Measurements from ENCODE around the gene RHOBTB3. TPM values are rescaled to one million over a fixed set of nuclear protein-coding genes. Genes with fewer than 3 reads are reported as not detected.
"Not testable (repeated sequence)": the region's sequence is repeated elsewhere in the genome, so short reads cannot be mapped to it uniquely, and the experiment has no call there.

RHOBTB3 gene
- polyA plus RNA-seq, 4 donors, result 72.5 to 80.2 (median 78.4) TPM

GRCh38 chr5:95713246-95713645, 17.9 kb upstream of the RHOBTB3 start:
- DNase-seq (ENCODE audit: low read depth in 4 of 4, low spot score in 3 of 4), result not testable (repeated sequence)

GRCh38 chr5:95713960-95714710, 17.0 kb upstream of the RHOBTB3 start:
- no peak for DNase-seq (ENCODE audit: low read depth in 4 of 4, low spot score in 3 of 4)

GRCh38 chr5:95715799-95716461, 15.2 kb upstream of the RHOBTB3 start:
- no peak for DNase-seq (ENCODE audit: low read depth in 4 of 4, low spot score in 3 of 4)

GRCh38 chr5:95717439-95717838, 13.7 kb upstream of the RHOBTB3 start:
- no peak for DNase-seq (ENCODE audit: low read depth in 4 of 4, low spot score in 3 of 4)

- no peak for DNase-seq (ENCODE audit: low read depth in 4 of 4, low spot score in 3 of 4)
Measured at GRCh38 chr5:95718203-95718602, 12.9 kb upstream of the RHOBTB3 start.

- DNase-seq (ENCODE audit: low read depth in 4 of 4, low spot score in 3 of 4), result no peak
Measured at GRCh38 chr5:95718738-95719137, 12.4 kb upstream of the RHOBTB3 start.

- DNase-seq (ENCODE audit: low read depth in 4 of 4, low spot score in 3 of 4), result no peak
Measured at GRCh38 chr5:95720094-95720786, 10.9 kb upstream of the RHOBTB3 start.

GRCh38 chr5:95721582-95722295, 9.4 kb upstream of the RHOBTB3 start:
- DNase-seq (ENCODE audit: low read depth in 4 of 4, low spot score in 3 of 4), result no peak

- no peak for DNase-seq (ENCODE audit: low read depth in 4 of 4, low spot score in 3 of 4)
Measured at GRCh38 chr5:95723632-95724369, 7.3 kb upstream of the RHOBTB3 start.

GRCh38 chr5:95725071-95725820, 5.9 kb upstream of the RHOBTB3 start:
- no peak for DNase-seq (ENCODE audit: low read depth in 4 of 4, low spot score in 3 of 4)

- DNase-seq (ENCODE audit: low read depth in 4 of 4, low spot score in 3 of 4), result no peak
Measured at GRCh38 chr5:95725937-95726810, 5.0 kb upstream of the RHOBTB3 start.

GRCh38 chr5:95726811-95727763, 4.0 kb upstream of the RHOBTB3 start:
- no peak for DNase-seq (ENCODE audit: low read depth in 4 of 4, low spot score in 3 of 4)

- no peak for DNase-seq (ENCODE audit: low read depth in 4 of 4, low spot score in 3 of 4)
Measured at GRCh38 chr5:95727764-95728191, 3.4 kb upstream of the RHOBTB3 start.

- no peak for DNase-seq (ENCODE audit: low read depth in 4 of 4, low spot score in 3 of 4)
Measured at GRCh38 chr5:95728494-95729114, 2.5 kb upstream of the RHOBTB3 start.

- no peak for DNase-seq (ENCODE audit: low read depth in 4 of 4, low spot score in 3 of 4)
Measured at GRCh38 chr5:95729115-95730010, 1.8 kb upstream of the RHOBTB3 start.

All from right renal pelvis (tissue), 4 donors.